HEK293 (cell line): Measurements from ENCODE around the gene PROB1.

Experiments used
- CTCF ChIA-PET: fragments of 350-600 bp; formaldehyde crosslinking; extraction: SDS; loops from one replicate; lab custom pipeline; 2021; ENCODE audit warnings: antibody characterized with exemption; lab: Yijun Ruan, JAX
- POLR2A ChIA-PET: fragments of 300-600 bp; formaldehyde crosslinking; extraction: SDS; loops from one replicate; lab custom pipeline; 2020; ENCODE audit warnings: antibody characterized with exemption, inconsistent platforms; lab: Yijun Ruan, JAX
- H3K27ac ChIP-seq: fragments of 200-500 bp; sonication (Bioruptor generic); 2 replicates; pipeline ENCODE4 v1.5.1; 2014; ENCODE audit warnings: low read depth, low read length, control low read depth, inconsistent platforms; ENCODE audit errors: extremely low read depth
- H3K36me3 ChIP-seq, 2 experiments: fragments of 200-500 bp in 1 of 2; sonication (Bioruptor generic) in 1 of 2; 1 replicate in 1 of 2; 2 replicates in 1 of 2; pipeline ENCODE4 v1.5.1; 2014 to 2017; ENCODE audit warnings: inconsistent platforms in 2 of 2, low read length in 2 of 2; ENCODE audit not compliant: control insufficient read depth in 2 of 2, insufficient read depth in 1 of 2
- H3K4me1 ChIP-seq: fragments of 200-500 bp; sonication (Bioruptor generic); 2 replicates; pipeline ENCODE4 v1.5.1; 2014; ENCODE audit warnings: mild to moderate bottlenecking, low read length, inconsistent platforms; ENCODE audit not compliant: control insufficient read depth, insufficient read depth
- H3K4me3 ChIP-seq: 2 replicates; pipeline ENCODE4 v1.5.1; 2011; ENCODE audit warnings: low read depth, mild to moderate bottlenecking, control low read depth, low read length, moderate library complexity
- H3K9me3 ChIP-seq: fragments of 200-500 bp; sonication (Bioruptor generic); 2 replicates; pipeline ENCODE4 v1.5.1; 2014; ENCODE audit warnings: low read depth, low read length, inconsistent platforms; ENCODE audit not compliant: control insufficient read depth, insufficient read depth
- GLIS1 ChIP-seq: fragments of 450-650 bp; formaldehyde crosslinking; IDR thresholded peaks from 2 replicates; pipeline ENCODE4 v1.5.1; 2016; ENCODE audit warnings: missing biosample characterization, missing genetic modification characterization
- KLF10 ChIP-seq: fragments of 450-650 bp; IDR thresholded peaks from 2 replicates; pipeline ENCODE4 v1.5.1; 2018; ENCODE audit warnings: missing biosample characterization, mild to moderate bottlenecking, missing genetic modification characterization
- MZF1 ChIP-seq: fragments of 450-650 bp; formaldehyde crosslinking; IDR thresholded peaks from 2 replicates; pipeline ENCODE4 v1.5.1; 2017; ENCODE audit warnings: missing biosample characterization, missing genetic modification characterization, borderline replicate concordance
- PRDM10 ChIP-seq: fragments of 450-650 bp; formaldehyde crosslinking; IDR thresholded peaks from 2 replicates; pipeline ENCODE4 v1.5.1; 2016; ENCODE audit warnings: missing biosample characterization, missing genetic modification characterization
- PRDM6 ChIP-seq: fragments of 450-650 bp; formaldehyde crosslinking; IDR thresholded peaks from 2 replicates; pipeline ENCODE4 v1.5.1; 2017; ENCODE audit warnings: missing biosample characterization, missing genetic modification characterization
- SETDB1 ChIP-seq: IDR thresholded peaks from one replicate; pipeline ENCODE4 v1.6.1; 2017; ENCODE audit warnings: mild to moderate bottlenecking, low read length, moderate library complexity, mixed read lengths; ENCODE audit not compliant: insufficient read length
- YY2 ChIP-seq: fragments of 450-650 bp; formaldehyde crosslinking; IDR thresholded peaks from 2 replicates; pipeline ENCODE4 v1.5.1; 2016; ENCODE audit warnings: missing biosample characterization, missing genetic modification characterization
- ZFP37 ChIP-seq: fragments of 450-650 bp; formaldehyde crosslinking; IDR thresholded peaks from 2 replicates; pipeline ENCODE4 v1.5.1; 2016; ENCODE audit warnings: missing biosample characterization, missing genetic modification characterization
- ZNF114 ChIP-seq: fragments of 450-650 bp; formaldehyde crosslinking; IDR thresholded peaks from 2 replicates; pipeline ENCODE4 v1.5.0; 2017; ENCODE audit warnings: missing biosample characterization, missing genetic modification characterization
- ZNF133 ChIP-seq: fragments of 450-650 bp; formaldehyde crosslinking; IDR thresholded peaks from 2 replicates; pipeline ENCODE4 v1.5.1; 2016; ENCODE audit warnings: missing biosample characterization, missing genetic modification characterization
- ZNF266 ChIP-seq: fragments of 450-650 bp; formaldehyde crosslinking; IDR thresholded peaks from 2 replicates; pipeline ENCODE4 v1.5.1; 2016; ENCODE audit warnings: missing biosample characterization, missing genetic modification characterization, low read depth
- ZNF311 ChIP-seq: fragments of 450-650 bp; formaldehyde crosslinking; IDR thresholded peaks from 2 replicates; pipeline ENCODE4 v1.5.1; 2017; ENCODE audit warnings: missing biosample characterization, missing genetic modification characterization, borderline replicate concordance
- ZNF366 ChIP-seq: fragments of 450-650 bp; formaldehyde crosslinking; conservative IDR thresholded peaks from 2 replicates; pipeline ENCODE4 v1.5.1; 2016; ENCODE audit warnings: missing biosample characterization, missing genetic modification characterization
- ZNF513 ChIP-seq: fragments of 450-650 bp; IDR thresholded peaks from 2 replicates; pipeline ENCODE4 v1.5.1; 2018; ENCODE audit warnings: missing biosample characterization, missing genetic modification characterization
- ZNF521 ChIP-seq: fragments of 450-650 bp; formaldehyde crosslinking; IDR thresholded peaks from 2 replicates; pipeline ENCODE4 v1.5.1; 2017; ENCODE audit warnings: missing biosample characterization, mild to moderate bottlenecking, missing genetic modification characterization
- ZNF571 ChIP-seq: fragments of 450-650 bp; formaldehyde crosslinking; IDR thresholded peaks from 2 replicates; pipeline ENCODE4 v1.5.0; 2017; ENCODE audit warnings: missing biosample characterization, missing genetic modification characterization
- ZSCAN16 ChIP-seq: fragments of 450-650 bp; formaldehyde crosslinking; IDR thresholded peaks from 2 replicates; pipeline ENCODE4 v1.5.1; 2016; ENCODE audit warnings: missing biosample characterization, missing genetic modification characterization
- TF ChIP-seq, protein P1 (sequence below): fragments of 450-650 bp; IDR thresholded peaks from 2 replicates; pipeline ENCODE4 v1.5.1; 2018; ENCODE audit warnings: missing biosample characterization, mild to moderate bottlenecking, missing genetic modification characterization
- TF ChIP-seq, protein P2 (sequence below): fragments of 450-650 bp; formaldehyde crosslinking; IDR thresholded peaks from 2 replicates; pipeline ENCODE4 v1.5.1; 2016; ENCODE audit warnings: missing biosample characterization, missing genetic modification characterization

The PROB1 gene

GRCh38 chr5:139419226-139420192, 24.6 kb upstream of the PROB1 start:
- Histone ChIP-seq H3K4me1 (peaks cover 3% of the 10 kb centered on the region; the same call in 1 of the 2 replicates), H3K27ac (no peak overlapping the region), H3K4me3 (no peak overlapping the region), H3K9me3 (no peaks in the 10 kb centered on the region), H3K36me3 (peaks cover 40 to 66% of the 10 kb centered on the region in 2 experiments)
- ChIA-PET CTCF (interaction anchor here (0.5 to 9.2 kb wide), 12 partner anchors 8 to 376 kb away, joined by 3 to 246 read pairs (median 4); partner anchors contain the start of gene PSD2), POLR2A (no interaction called here)
- TF ChIP-seq ZNF311 (tag by site-specific recombination) (no peak), GLIS1 (tag by site-specific recombination) (peak; percentile 27; the same call in 1 of the 2 replicates), ZNF114 (tag by site-specific recombination) (no peak)
- TF ChIP-seq, protein P1, sequence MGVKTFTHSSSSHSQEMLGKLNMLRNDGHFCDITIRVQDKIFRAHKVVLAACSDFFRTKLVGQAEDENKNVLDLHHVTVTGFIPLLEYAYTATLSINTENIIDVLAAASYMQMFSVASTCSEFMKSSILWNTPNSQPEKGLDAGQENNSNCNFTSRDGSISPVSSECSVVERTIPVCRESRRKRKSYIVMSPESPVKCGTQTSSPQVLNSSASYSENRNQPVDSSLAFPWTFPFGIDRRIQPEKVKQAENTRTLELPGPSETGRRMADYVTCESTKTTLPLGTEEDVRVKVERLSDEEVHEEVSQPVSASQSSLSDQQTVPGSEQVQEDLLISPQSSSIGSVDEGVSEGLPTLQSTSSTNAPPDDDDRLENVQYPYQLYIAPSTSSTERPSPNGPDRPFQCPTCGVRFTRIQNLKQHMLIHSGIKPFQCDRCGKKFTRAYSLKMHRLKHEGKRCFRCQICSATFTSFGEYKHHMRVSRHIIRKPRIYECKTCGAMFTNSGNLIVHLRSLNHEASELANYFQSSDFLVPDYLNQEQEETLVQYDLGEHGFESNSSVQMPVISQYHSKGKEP: no peak

DNA sequence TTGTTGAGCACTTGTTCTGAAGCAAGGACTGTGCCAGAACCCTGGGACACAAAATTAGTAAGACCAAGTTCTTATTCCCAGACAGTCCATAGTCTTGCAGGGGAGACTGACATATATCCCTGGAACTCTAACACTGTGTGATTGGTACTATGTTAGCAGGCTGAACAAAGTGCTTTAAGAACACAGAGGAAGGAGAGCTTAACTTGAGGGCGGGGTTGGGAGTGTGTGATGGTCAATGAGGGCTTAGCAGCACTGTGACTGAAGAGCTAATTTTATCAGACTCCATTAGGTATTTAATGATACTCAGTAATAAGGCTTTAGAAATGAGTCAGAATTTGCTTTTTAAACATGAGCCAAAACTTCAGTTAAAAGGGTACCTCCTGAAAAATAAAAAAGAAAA, 23.9 kb upstream of the PROB1 start:
- peaks cover 3% of the 10 kb centered on the region; the same call in 1 of the 2 replicates for H3K4me1 ChIP-seq
- peaks cover 35 to 64% of the 10 kb centered on the region in 2 experiments for H3K36me3 ChIP-seq
- TF ChIP-seq ZNF521 (tag by site-specific recombination) (no peak), ZNF513 (tag by site-specific recombination) (no peak), MZF1 (tag by site-specific recombination) (no peak), ZSCAN16 (tag by site-specific recombination) (no peak), ZFP37 (tag by site-specific recombination) (no peak), KLF10 (no peak), SETDB1 (no peak), ZNF114 (tag by site-specific recombination) (no peak), YY2 (tag by site-specific recombination) (no peak)
- TF ChIP-seq, protein P2, sequence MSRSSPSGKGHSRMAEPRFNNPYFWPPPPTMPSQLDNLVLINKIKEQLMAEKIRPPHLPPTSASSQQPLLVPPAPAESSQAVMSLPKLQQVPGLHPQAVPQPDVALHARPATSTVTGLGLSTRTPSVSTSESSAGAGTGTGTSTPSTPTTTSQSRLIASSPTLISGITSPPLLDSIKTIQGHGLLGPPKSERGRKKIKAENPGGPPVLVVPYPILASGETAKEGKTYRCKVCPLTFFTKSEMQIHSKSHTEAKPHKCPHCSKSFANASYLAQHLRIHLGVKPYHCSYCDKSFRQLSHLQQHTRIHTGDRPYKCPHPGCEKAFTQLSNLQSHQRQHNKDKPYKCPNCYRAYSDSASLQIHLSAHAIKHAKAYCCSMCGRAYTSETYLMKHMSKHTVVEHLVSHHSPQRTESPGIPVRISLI (tag by site-specific recombination): no peak
- no peaks in the 10 kb centered on the region for H3K9me3 ChIP-seq
- H3K27ac ChIP-seq: no peak overlapping the region
- H3K4me3 ChIP-seq: no peak overlapping the region
- ChIA-PET CTCF (interaction anchor here (0.5 to 9.2 kb wide), 6 partner anchors 9 to 841 kb away, joined by 3 to 246 read pairs (median 4); no protein-coding TSS in a partner anchor), POLR2A (interaction anchor here (1.6 kb wide), 1 partner anchor 20 kb away, joined by 6 read pairs; the partner anchor contains the start of gene DNAJC18)

GRCh38 chr5:139417214-139417613, 22.3 kb upstream of the PROB1 start:
- CTCF ChIA-PET: interaction anchor here (0.6 to 9.2 kb wide), 3 partner anchors 13 to 129 kb away, joined by 3 to 246 read pairs (median 8); no protein-coding TSS in a partner anchor
- POLR2A ChIA-PET: interaction anchor here (1.6 kb wide), 1 partner anchor 22 kb away, joined by 6 read pairs; the partner anchor contains the start of gene DNAJC18
- peaks cover 26 to 73% of the 10 kb centered on the region in 2 experiments for H3K36me3 ChIP-seq
- peaks cover 3% of the 10 kb centered on the region; the same call in 1 of the 2 replicates for H3K4me1 ChIP-seq
- H3K27ac ChIP-seq: 0 out of 2 replicates have a peak overlapping the region, but pooled peaks have one; percentile 28
- no peaks in the 10 kb centered on the region for H3K9me3 ChIP-seq
- H3K4me3 ChIP-seq: no peak overlapping the region
- TF ChIP-seq ZNF133 (tag by site-specific recombination) (no peak), PRDM10 (tag by site-specific recombination) (0 out of 2 replicates have a peak, but pooled peaks have one; percentile 14), PRDM6 (peak; percentile 60), ZNF366 (no peak), ZNF571 (tag by site-specific recombination) (no peak), ZNF266 (no peak)
